Naive thymus-derived CD4-positive, alpha-beta T cell (primary cell): ENCODE results near the gene DIPK1C. TPM values are rescaled to one million over a fixed set of nuclear protein-coding genes. Genes with fewer than 3 reads are reported as not detected.

Source experiments
- ATAC-seq: fragments of 150-1000 bp; cut with Tn5 transposase; 2 replicates; pipeline ENCODE4 v1.10.0; 2021; ENCODE audit warnings: mild to moderate bottlenecking, moderate library complexity
- CTCF ChIA-PET: fragments of 350-600 bp; sonication (Branson Sonifier 250); formaldehyde crosslinking; loops from one replicate; lab custom pipeline; 2021; ENCODE audit warnings: antibody characterized with exemption; lab: Charles Lee
- POLR2A ChIA-PET: fragments of 350-600 bp; sonication (Branson Sonifier 250); formaldehyde crosslinking; loops from one replicate; lab custom pipeline; 2021; ENCODE audit warnings: antibody characterized with exemption, inconsistent platforms; lab: Charles Lee
- DNase-seq, 9 donors: peaks; one replicate each; pipeline versions ENCODE4 v3.0.0 to v3.0.0-alpha.2; 2020 to 2022; ENCODE audit warnings: mixed read lengths in 1 of 9
- H3K27ac ChIP-seq: one replicate; pipeline ENCODE4 v1.7.0; 2013; ENCODE audit warnings: mild to moderate bottlenecking, low read depth, low read length, moderate library complexity
- H3K27me3 ChIP-seq, 2 donors: one replicate each; pipeline ENCODE4 v1.7.0; 2013; ENCODE audit warnings: low read length in 2 of 2, mild to moderate bottlenecking in 2 of 2, moderate library complexity in 2 of 2; ENCODE audit not compliant: control insufficient read depth in 2 of 2, insufficient read depth in 2 of 2
- H3K36me3 ChIP-seq, 3 experiments: 1 replicate in 2 of 3; 2 replicates in 1 of 3; pipeline ENCODE4 v1.7.0; 2013; ENCODE audit warnings: low read length in 3 of 3, mild to moderate bottlenecking in 3 of 3, moderate library complexity in 1 of 3; ENCODE audit not compliant: insufficient read depth in 3 of 3, control insufficient read depth in 2 of 3
- H3K4me1 ChIP-seq, 2 donors: one replicate each; pipeline ENCODE4 v1.7.0; 2013; ENCODE audit warnings: low read length in 2 of 2, mild to moderate bottlenecking in 2 of 2, moderate library complexity in 1 of 2; ENCODE audit not compliant: control insufficient read depth in 2 of 2, insufficient read depth in 2 of 2
- H3K4me3 ChIP-seq: 2 replicates; pipeline ENCODE4 v1.7.0; 2013; ENCODE audit warnings: mild to moderate bottlenecking, low read length
- H3K9me3 ChIP-seq, 3 experiments: 1 replicate in 2 of 3; 2 replicates in 1 of 3; pipeline ENCODE4 v1.7.0; 2013; ENCODE audit warnings: low read length in 3 of 3; ENCODE audit not compliant: control insufficient read depth in 2 of 3
- H3K27ac Mint-ChIP-seq, 9 donors: one replicate each; pipeline ENCODE4 v1.8.0; 2020 to 2022; ENCODE audit warnings: mixed read lengths in 9 of 9, mild to moderate bottlenecking in 8 of 9, moderate library complexity in 5 of 9, inconsistent platforms in 2 of 9
- H3K27me3 Mint-ChIP-seq, 5 donors: one replicate each; pipeline ENCODE4 v1.8.0; 2021 to 2022; ENCODE audit warnings: mixed read lengths in 5 of 5, mild to moderate bottlenecking in 1 of 5
- H3K36me3 Mint-ChIP-seq, 5 donors: one replicate each; pipeline ENCODE4 v1.8.0; 2020 to 2022; ENCODE audit warnings: mixed read lengths in 5 of 5, mild to moderate bottlenecking in 3 of 5, inconsistent platforms in 1 of 5
- H3K4me1 Mint-ChIP-seq, 7 donors: one replicate each; pipeline ENCODE4 v1.8.0; 2020 to 2022; ENCODE audit warnings: mixed read lengths in 7 of 7, mild to moderate bottlenecking in 3 of 7, inconsistent platforms in 1 of 7
- H3K4me3 Mint-ChIP-seq, 10 donors: one replicate each; pipeline ENCODE4 v1.8.0; 2020 to 2022; ENCODE audit warnings: mild to moderate bottlenecking in 10 of 10, mixed read lengths in 10 of 10, moderate library complexity in 6 of 10, inconsistent platforms in 2 of 10
- H3K9me3 Mint-ChIP-seq, 11 donors: one replicate each; pipeline ENCODE4 v1.8.0; 2020 to 2022; ENCODE audit warnings: mixed read lengths in 11 of 11, mild to moderate bottlenecking in 4 of 11, inconsistent platforms in 1 of 11, moderate library complexity in 1 of 11
- intact Hi-C, 2 donors: fragments of 100-400 bp; cut with micrococcal nuclease; formaldehyde crosslinking; loops; one replicate each; pipeline ENCODE4 v1.15.1; 2023
- polyA plus RNA-seq, 2 donors: library from polyadenylated mRNA; unstranded; fragments of 300-500 nt; fragmentation: Illumina TruSeq; gene quantifications; one replicate each; pipeline ENCODE4 v1.2.3, GENCODE V29; 2021
- total RNA-seq, 6 experiments: library from RNA in 5 of 6; stranded (reverse) in 5 of 6; gene quantifications; 1 replicate in 5 of 6; 2 replicates in 1 of 6; pipeline ENCODE4 v1.2.3 and lab custom pipeline; 2021 to 2026

Gene DIPK1C
- total and polyA plus RNA-seq, 7 experiments from 2014 or later: not detected

- no peaks in the 10 kb centered on the region for H3K27me3 ChIP-seq
- H3K9me3 ChIP-seq: no peaks in the 10 kb centered on the region
- H3K4me3 Mint-ChIP-seq: no peak overlapping the region
- peaks cover 11 to 27% (median 16%) of the 10 kb centered on the region in 7 donors for H3K4me1 Mint-ChIP-seq
- no peak for ATAC-seq
- H3K36me3 ChIP-seq: no peaks in the 10 kb centered on the region
- H3K9me3 Mint-ChIP-seq: no peaks in the 10 kb centered on the region
- no peaks in the 10 kb centered on the region for H3K36me3 Mint-ChIP-seq
- CTCF ChIA-PET: no interaction called here
- DNase-seq: no peak
- H3K27ac ChIP-seq: no peak overlapping the region
- no peak overlapping the region for H3K4me3 ChIP-seq
- H3K4me1 ChIP-seq: peaks cover 0 to 4% of the 10 kb centered on the region in 2 donors
- peaks cover 0 to 55% (median 7%) of the 10 kb centered on the region in 5 donors for H3K27me3 Mint-ChIP-seq
- POLR2A ChIA-PET: interaction anchor here (0.6 kb wide), 1 partner anchor 54 kb away, joined by 3 read pairs; no protein-coding TSS in a partner anchor
- intact Hi-C loops: no loop called here
- H3K27ac Mint-ChIP-seq: peak overlapping the region in 1 of 9 donors; percentile 49
Measured at GRCh38 chr18:74396171-74397169, 60.6 kb downstream of the DIPK1C start.

- H3K4me3 Mint-ChIP-seq: no peak overlapping the region
- Histone ChIP-seq H3K27me3 (no peaks in the 10 kb centered on the region), H3K36me3 (no peaks in the 10 kb centered on the region), H3K4me1 (peaks cover 0 to 10% of the 10 kb centered on the region in 2 donors), H3K27ac (no peak overlapping the region), H3K9me3 (no peaks in the 10 kb centered on the region), H3K4me3 (no peak overlapping the region)
- no peaks in the 10 kb centered on the region for H3K36me3 Mint-ChIP-seq
- no peaks in the 10 kb centered on the region for H3K9me3 Mint-ChIP-seq
- no peak for DNase-seq
- ATAC-seq: no peak
- CTCF ChIA-PET: no interaction called here
- peaks cover 15 to 29% (median 21%) of the 10 kb centered on the region in 7 donors for H3K4me1 Mint-ChIP-seq
- POLR2A ChIA-PET: no interaction called here
- H3K27ac Mint-ChIP-seq: no peak overlapping the region
- intact Hi-C loops: no loop called here
- peaks cover 0 to 60% (median 7%) of the 10 kb centered on the region in 5 donors for H3K27me3 Mint-ChIP-seq
Measured at GRCh38 chr18:74395648-74396154, 61.4 kb downstream of the DIPK1C start.

- no peaks in the 10 kb centered on the region for H3K9me3 ChIP-seq
- H3K27ac ChIP-seq: no peak overlapping the region
- H3K36me3 ChIP-seq: no peaks in the 10 kb centered on the region
- DNase-seq: no peak
- peaks cover 14 to 30% (median 28%) of the 10 kb centered on the region in 7 donors for H3K4me1 Mint-ChIP-seq
- no peak overlapping the region for H3K4me3 Mint-ChIP-seq
- H3K4me3 ChIP-seq: no peak overlapping the region
- H3K27me3 ChIP-seq: no peaks in the 10 kb centered on the region
- POLR2A ChIA-PET: no interaction called here
- H3K27me3 Mint-ChIP-seq: peaks cover 0 to 60% (median 7%) of the 10 kb centered on the region in 5 donors
- intact Hi-C loops: no loop called here
- peaks cover 0 to 10% of the 10 kb centered on the region in 2 donors for H3K4me1 ChIP-seq
- CTCF ChIA-PET: no interaction called here
- ATAC-seq: no peak
- no peaks in the 10 kb centered on the region for H3K9me3 Mint-ChIP-seq
- H3K36me3 Mint-ChIP-seq: no peaks in the 10 kb centered on the region
- no peak overlapping the region for H3K27ac Mint-ChIP-seq
Measured at GRCh38 chr18:74395006-74395405, 62.1 kb downstream of the DIPK1C start.

GRCh38 chr18:74392323-74392722 lies 64.8 kb downstream of the DIPK1C start:
- CTCF ChIA-PET: interaction anchor here (0.6 kb wide), 1 partner anchor 445 kb away, joined by 4 read pairs; no protein-coding TSS in a partner anchor
- no peak overlapping the region for H3K27ac ChIP-seq
- H3K4me1 ChIP-seq: peaks cover 0 to 23% of the 10 kb centered on the region in 2 donors
- H3K27me3 ChIP-seq: no peaks in the 10 kb centered on the region
- H3K9me3 ChIP-seq: no peaks in the 10 kb centered on the region
- H3K4me3 ChIP-seq: no peak overlapping the region
- Mint-ChIP-seq H3K27ac (no peak overlapping the region), H3K4me1 (peaks cover 15 to 40% (median 37%) of the 10 kb centered on the region in 7 donors), H3K9me3 (no peaks in the 10 kb centered on the region), H3K27me3 (peaks cover 0 to 44% (median 7%) of the 10 kb centered on the region in 5 donors), H3K4me3 (no peak overlapping the region), H3K36me3 (no peaks in the 10 kb centered on the region)
- ATAC-seq: no peak
- POLR2A ChIA-PET: no interaction called here
- intact Hi-C loops: no loop called here
- no peak for DNase-seq
- no peaks in the 10 kb centered on the region for H3K36me3 ChIP-seq

GRCh38 chr18:74390900-74391299 lies 66.2 kb downstream of the DIPK1C start:
- Histone ChIP-seq H3K9me3 (no peaks in the 10 kb centered on the region), H3K4me1 (peaks cover 0 to 23% of the 10 kb centered on the region in 2 donors), H3K36me3 (no peaks in the 10 kb centered on the region), H3K4me3 (no peak overlapping the region), H3K27me3 (no peaks in the 10 kb centered on the region), H3K27ac (no peak overlapping the region)
- no peak overlapping the region for H3K27ac Mint-ChIP-seq
- H3K4me1 Mint-ChIP-seq: peaks cover 15 to 48% (median 38%) of the 10 kb centered on the region in 7 donors
- CTCF ChIA-PET: interaction anchor here (1.5 kb wide), 1 partner anchor 18 kb away, joined by 4 read pairs; no protein-coding TSS in a partner anchor
- H3K36me3 Mint-ChIP-seq: no peaks in the 10 kb centered on the region
- POLR2A ChIA-PET: interaction anchor here (0.6 to 1.8 kb wide), 4 partner anchors 17 to 104 kb away, joined by 3 to 6 read pairs (median 5); no protein-coding TSS in a partner anchor
- peak overlapping the region in 1 of 10 donors; percentile 12 for H3K4me3 Mint-ChIP-seq
- peaks cover 0 to 48% (median 7%) of the 10 kb centered on the region in 5 donors for H3K27me3 Mint-ChIP-seq
- ATAC-seq (no peak), DNase-seq (no peak)
- no peaks in the 10 kb centered on the region for H3K9me3 Mint-ChIP-seq
- intact Hi-C loops: no loop called here

- peak overlapping the region in 2 of 9 donors; percentile 40 to 79 for H3K27ac Mint-ChIP-seq
- peak overlapping the region in 2 of 10 donors; percentile 12 to 32 for H3K4me3 Mint-ChIP-seq
- H3K4me3 ChIP-seq: no peak overlapping the region
- peaks cover 0 to 42% (median 7%) of the 10 kb centered on the region in 5 donors for H3K27me3 Mint-ChIP-seq
- H3K27me3 ChIP-seq: no peaks in the 10 kb centered on the region
- CTCF ChIA-PET: interaction anchor here (1.4 to 1.9 kb wide), 2 partner anchors 37 to 104 kb away, joined by 4 to 5 read pairs; no protein-coding TSS in a partner anchor
- POLR2A ChIA-PET: interaction anchor here (0.9 to 1.8 kb wide), 4 partner anchors 11 to 105 kb away, joined by 3 to 6 read pairs (median 5); no protein-coding TSS in a partner anchor
- DNase-seq: no peak
- H3K4me1 ChIP-seq: peaks cover 0 to 23% of the 10 kb centered on the region in 2 donors
- H3K36me3 ChIP-seq: no peaks in the 10 kb centered on the region
- no peak overlapping the region for H3K27ac ChIP-seq
- intact Hi-C loops: loop anchor here in 1 of 2 donors (1.0 kb wide), 1 partner anchor 12 kb away; no protein-coding TSS in a partner anchor
- ATAC-seq: no peak
- no peaks in the 10 kb centered on the region for H3K9me3 Mint-ChIP-seq
- H3K9me3 ChIP-seq: no peaks in the 10 kb centered on the region
- H3K4me1 Mint-ChIP-seq: peaks cover 15 to 48% (median 38%) of the 10 kb centered on the region in 7 donors
- H3K36me3 Mint-ChIP-seq: no peaks in the 10 kb centered on the region
Measured at GRCh38 chr18:74389991-74390390, 67.1 kb downstream of the DIPK1C start.
